Measurements from ENCODE around the gene ISCA2.
"Not testable (repeated sequence)": the region's sequence is repeated elsewhere in the genome, so short reads cannot be mapped to it uniquely, and the experiment has no call there.

The ISCA2 gene

GRCh38 chr14:74531467-74531866 is 37.9 kb downstream of the ISCA2 start:
- DNase-seq = no peak

GRCh38 chr14:74532246-74532645 is 38.7 kb downstream of the ISCA2 start:
- no peak for DNase-seq

- DNase-seq = no peak
These were observed 40.0 kb downstream of the ISCA2 start for GRCh38 chr14:74533576-74533975.

- no peak for DNase-seq
These were observed 42.3 kb downstream of the ISCA2 start for GRCh38 chr14:74535756-74536325.

- not testable (repeated sequence) for DNase-seq
These were observed 42.8 kb downstream of the ISCA2 start for GRCh38 chr14:74536336-74536735.

GRCh38 chr14:74538411-74539391 is 45.1 kb downstream of the ISCA2 start:
- DNase-seq = no peak

- DNase-seq = no peak
These were observed 45.9 kb downstream of the ISCA2 start for GRCh38 chr14:74539503-74539902.

- DNase-seq = no peak
These were observed 47.7 kb downstream of the ISCA2 start for GRCh38 chr14:74541225-74541624.

- no peak for DNase-seq
These were observed 48.6 kb downstream of the ISCA2 start for GRCh38 chr14:74542056-74542685.

GRCh38 chr14:74543771-74544438 is 50.3 kb downstream of the ISCA2 start:
- no peak for DNase-seq

- DNase-seq = no peak
These were observed 51.8 kb downstream of the ISCA2 start for GRCh38 chr14:74545386-74545785.

- no peak for DNase-seq
These were observed 52.9 kb downstream of the ISCA2 start for GRCh38 chr14:74546416-74546815.

All from activated CD4-positive, alpha-beta T cell treated with anti-CD3 and anti-CD28 coated beads for 4 hours (primary cell).